PFSK-1 (cell line): Measurements from ENCODE around the gene C2orf80.

ENCODE experiments used
- FOXP2 ChIP-seq: optimal IDR thresholded peaks from 2 replicates; pipeline ENCODE3; 2011; ENCODE audit warnings: borderline replicate concordance, control low read depth, inconsistent platforms; ENCODE audit not compliant: insufficient read depth; ENCODE audit errors: extremely low read length, extremely low read depth
- POLR2AphosphoS5 ChIP-seq: IDR thresholded peaks from 2 replicates; pipeline ENCODE4 v1.6.1; 2012; ENCODE audit warnings: low read depth, mild to moderate bottlenecking, control low read depth, low read length, moderate library complexity
- REST ChIP-seq, 2 experiments: IDR thresholded peaks; 2 replicates each; pipeline versions ENCODE4 v1.6.1 to v1.8.0; 2011 to 2012; ENCODE audit warnings: low read depth in 2 of 2, low read length in 2 of 2, control low read depth in 1 of 2, inconsistent platforms in 1 of 2, mild to moderate bottlenecking in 1 of 2, moderate library complexity in 1 of 2; ENCODE audit not compliant: insufficient read depth in 1 of 2
- SIN3A ChIP-seq: IDR thresholded peaks from 2 replicates; pipeline ENCODE4 v1.6.1; 2012; ENCODE audit warnings: mild to moderate bottlenecking, low read length, moderate library complexity, borderline replicate concordance; ENCODE audit not compliant: insufficient read depth
- TAF1 ChIP-seq: IDR thresholded peaks from 2 replicates; pipeline ENCODE4 v1.6.1; 2012; ENCODE audit warnings: low read length, control low read depth, borderline replicate concordance; ENCODE audit not compliant: insufficient read depth

C2orf80 gene

GRCh38 chr2:208227581-208228232 lies 37.9 kb upstream of the C2orf80 start:
- TF ChIP-seq FOXP2 (no peak), REST (IDR thresholded peaks at IDR 0.05; ENCODE audit: insufficient read depth in 1 of 2, low read depth in 2 of 2, low read length in 2 of 2) (no peak), POLR2AphosphoS5 (no peak), SIN3A (no peak), TAF1 (no peak)

- TF ChIP-seq TAF1 (no peak), REST (IDR thresholded peaks at IDR 0.05; ENCODE audit: insufficient read depth in 1 of 2, low read depth in 2 of 2, low read length in 2 of 2) (no peak), POLR2AphosphoS5 (no peak), SIN3A (no peak), FOXP2 (no peak)
Measured at GRCh38 chr2:208224802-208225201, 35.0 kb upstream of the C2orf80 start.

GRCh38 chr2:208222351-208222750 lies 32.5 kb upstream of the C2orf80 start:
- TF ChIP-seq REST (IDR thresholded peaks at IDR 0.05; ENCODE audit: insufficient read depth in 1 of 2, low read depth in 2 of 2, low read length in 2 of 2) (no peak), POLR2AphosphoS5 (no peak), FOXP2 (no peak), SIN3A (no peak), TAF1 (no peak)

- TF ChIP-seq REST (IDR thresholded peaks at IDR 0.05; ENCODE audit: insufficient read depth in 1 of 2, low read depth in 2 of 2, low read length in 2 of 2) (no peak), POLR2AphosphoS5 (no peak), FOXP2 (no peak), SIN3A (no peak), TAF1 (no peak)
Measured at GRCh38 chr2:208210688-208211451, 21.0 kb upstream of the C2orf80 start.
